Muscle layer of colon (tissue), 2 donors: ENCODE measurements around the gene ATP6V1G2.

Experiments used
- H3K27ac ChIP-seq: one replicate; pipeline ENCODE4 v1.7.0; 2013; ENCODE audit warnings: low read depth, mild to moderate bottlenecking, low read length, moderate library complexity
- H3K27me3 ChIP-seq, 2 donors: one replicate each; pipeline ENCODE4 v1.7.0; 2013; ENCODE audit warnings: low read length in 2 of 2, mild to moderate bottlenecking in 2 of 2; ENCODE audit not compliant: insufficient read depth in 2 of 2, control insufficient read depth in 1 of 2
- H3K36me3 ChIP-seq: one replicate; pipeline ENCODE4 v1.7.0; 2013; ENCODE audit warnings: mild to moderate bottlenecking, low read length; ENCODE audit not compliant: insufficient read depth
- H3K4me1 ChIP-seq: one replicate; pipeline ENCODE4 v1.7.0; 2013; ENCODE audit warnings: mild to moderate bottlenecking, low read length; ENCODE audit not compliant: insufficient read depth
- H3K4me3 ChIP-seq, 2 donors: one replicate each; pipeline ENCODE4 v1.7.0; 2013; ENCODE audit warnings: low read length in 2 of 2, low read depth in 1 of 2, mild to moderate bottlenecking in 1 of 2, moderate library complexity in 1 of 2
- H3K9ac ChIP-seq: one replicate; pipeline ENCODE4 v1.7.0; 2013; ENCODE audit warnings: low read length
- H3K9me3 ChIP-seq: one replicate; pipeline ENCODE4 v1.7.0; 2013; ENCODE audit warnings: mild to moderate bottlenecking, low read length
- donor health status: abdominal sarcoma.
- donor health status: Adenocarcinoma of cecum.

Gene ATP6V1G2

DNA sequence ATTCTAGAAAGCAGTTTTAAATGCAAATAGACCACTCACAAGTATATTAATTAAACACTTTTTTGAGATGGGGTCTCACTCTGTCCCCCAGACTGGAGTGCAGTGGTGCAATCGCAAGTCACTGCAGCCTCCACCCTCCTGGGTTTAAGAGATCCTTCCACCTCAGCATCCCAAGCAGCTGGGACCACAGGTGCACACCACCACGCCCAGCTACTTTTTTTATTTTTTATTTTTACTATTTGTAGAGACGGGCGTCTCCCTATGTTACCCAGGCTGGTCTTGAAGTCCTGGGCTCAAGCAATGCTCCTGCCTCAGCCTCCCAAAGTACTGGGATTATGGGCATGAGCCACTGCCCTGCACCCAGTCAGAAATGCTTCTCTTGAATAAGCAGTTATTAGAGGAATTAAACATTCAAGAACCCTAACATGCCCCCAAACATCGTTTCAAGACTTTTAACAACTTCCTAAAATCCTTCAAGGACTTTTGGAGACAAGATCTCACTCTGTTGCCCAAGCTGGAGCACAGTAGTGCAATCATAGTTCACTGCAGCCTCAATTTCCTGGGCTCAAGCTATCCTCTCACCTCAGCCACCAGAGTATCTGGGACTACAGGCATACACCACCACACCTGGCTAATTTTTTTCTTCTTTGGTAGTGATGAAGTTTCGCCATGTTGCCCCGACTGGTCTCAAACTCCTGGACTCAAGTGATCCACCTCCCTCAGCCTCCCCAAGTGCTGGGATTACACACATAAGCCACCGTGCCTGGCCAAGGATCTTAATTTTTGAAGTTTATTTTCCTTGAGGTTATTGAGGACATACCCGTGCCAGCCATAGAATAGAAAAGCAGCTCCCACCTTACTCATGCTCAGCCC lies 14.4 kb downstream of the ATP6V1G2 start:
- no peaks in the 10 kb centered on the region for H3K27me3 ChIP-seq
- H3K4me3 ChIP-seq = no peak overlapping the region
- H3K27ac ChIP-seq = no peak overlapping the region
- no peaks in the 10 kb centered on the region for H3K4me1 ChIP-seq
- H3K9ac ChIP-seq = no peak overlapping the region
- H3K36me3 ChIP-seq = peaks cover 62% of the 10 kb centered on the region
- H3K9me3 ChIP-seq = no peaks in the 10 kb centered on the region

DNA sequence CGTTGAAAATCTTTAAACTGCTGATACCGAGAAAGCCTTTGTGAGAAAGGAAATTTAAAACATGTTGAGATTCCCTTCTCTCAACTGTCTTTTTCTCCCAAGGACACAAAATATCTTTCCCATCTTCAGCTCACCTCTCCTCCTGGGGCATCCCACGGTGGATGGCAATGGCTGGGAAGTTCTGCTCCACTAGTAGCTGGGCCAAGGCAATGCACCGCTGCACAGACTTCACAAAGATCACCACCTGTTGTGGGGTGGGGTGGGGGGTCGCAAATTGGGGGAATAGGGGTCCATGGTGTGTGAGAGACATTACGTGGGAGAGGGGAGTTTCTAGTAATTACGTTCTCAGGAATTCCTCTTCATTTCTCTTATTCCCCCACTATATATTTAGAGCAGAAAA lies 15.2 kb downstream of the ATP6V1G2 start:
- no peaks in the 10 kb centered on the region for H3K27me3 ChIP-seq
- H3K36me3 ChIP-seq = peaks cover 55% of the 10 kb centered on the region
- no peak overlapping the region for H3K27ac ChIP-seq
- no peak overlapping the region for H3K4me3 ChIP-seq
- H3K4me1 ChIP-seq = no peaks in the 10 kb centered on the region
- no peaks in the 10 kb centered on the region for H3K9me3 ChIP-seq
- no peak overlapping the region for H3K9ac ChIP-seq

DNA sequence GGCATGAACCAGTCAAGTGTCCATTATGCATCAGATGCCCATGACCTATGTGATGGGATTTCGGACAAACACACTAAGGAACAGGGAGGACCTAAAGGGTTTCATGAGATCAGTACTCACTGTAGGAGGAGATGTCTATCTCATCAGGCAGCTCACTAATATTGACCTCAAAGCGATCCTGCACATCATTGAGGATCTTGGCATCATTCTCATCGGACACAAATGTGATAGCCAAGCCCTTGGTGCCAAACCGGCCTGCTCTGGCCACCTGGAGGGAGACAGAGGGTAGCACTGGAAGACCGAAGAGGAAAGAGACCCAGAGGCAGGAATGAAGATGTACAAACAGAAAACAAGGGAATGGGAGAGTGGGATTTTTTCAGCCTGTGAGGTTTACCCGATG lies 15.7 kb downstream of the ATP6V1G2 start:
- Histone ChIP-seq H3K4me3 (no peak overlapping the region), H3K27me3 (no peaks in the 10 kb centered on the region), H3K9ac (no peak overlapping the region), H3K36me3 (peaks cover 50% of the 10 kb centered on the region), H3K27ac (no peak overlapping the region), H3K9me3 (no peaks in the 10 kb centered on the region), H3K4me1 (no peaks in the 10 kb centered on the region)

DNA sequence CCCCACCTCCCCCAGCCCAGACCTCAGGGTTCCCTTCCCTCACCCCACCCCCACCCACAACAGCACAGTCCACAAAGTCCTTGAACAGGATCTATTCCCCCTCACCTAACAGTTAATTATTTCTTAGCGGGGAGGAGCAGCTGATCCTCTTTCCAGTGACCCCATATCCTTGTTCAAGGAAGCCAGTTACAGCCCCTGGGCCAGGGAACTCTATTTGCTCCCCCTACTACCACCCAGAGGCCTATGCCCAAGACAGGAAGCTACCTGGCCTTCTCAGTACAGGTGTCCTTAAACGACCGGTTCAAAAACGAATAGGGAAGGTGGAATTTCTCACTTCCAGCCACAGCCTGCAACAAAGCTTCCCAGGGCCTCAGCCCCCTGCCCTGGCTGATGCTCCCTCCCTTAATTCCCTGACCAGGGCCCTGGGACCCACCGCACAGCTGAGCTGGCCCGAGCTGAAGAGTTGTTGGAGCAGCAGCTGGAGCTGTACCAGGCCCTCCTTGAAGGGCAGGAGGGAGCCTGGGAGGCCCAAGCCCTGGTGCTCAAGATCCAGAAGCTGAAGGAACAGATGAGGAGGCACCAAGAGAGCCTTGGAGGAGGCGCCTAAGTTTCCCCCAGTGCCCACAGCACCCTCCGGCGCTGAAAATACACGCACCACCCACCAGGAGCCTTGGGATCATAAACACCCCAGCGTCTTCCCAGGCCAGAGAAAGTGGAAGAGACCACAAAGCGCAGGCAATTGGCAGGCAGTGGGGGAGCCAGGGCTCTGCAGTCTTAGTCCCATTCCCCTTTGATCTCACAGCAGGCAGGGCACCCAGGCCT lies 16.9 kb downstream of the ATP6V1G2 start:
- no peaks in the 10 kb centered on the region for H3K4me1 ChIP-seq
- H3K27me3 ChIP-seq = no peaks in the 10 kb centered on the region
- H3K9me3 ChIP-seq = no peaks in the 10 kb centered on the region
- H3K9ac ChIP-seq = no peak overlapping the region
- no peak overlapping the region for H3K4me3 ChIP-seq
- no peak overlapping the region for H3K27ac ChIP-seq
- H3K36me3 ChIP-seq = peaks cover 39% of the 10 kb centered on the region

DNA sequence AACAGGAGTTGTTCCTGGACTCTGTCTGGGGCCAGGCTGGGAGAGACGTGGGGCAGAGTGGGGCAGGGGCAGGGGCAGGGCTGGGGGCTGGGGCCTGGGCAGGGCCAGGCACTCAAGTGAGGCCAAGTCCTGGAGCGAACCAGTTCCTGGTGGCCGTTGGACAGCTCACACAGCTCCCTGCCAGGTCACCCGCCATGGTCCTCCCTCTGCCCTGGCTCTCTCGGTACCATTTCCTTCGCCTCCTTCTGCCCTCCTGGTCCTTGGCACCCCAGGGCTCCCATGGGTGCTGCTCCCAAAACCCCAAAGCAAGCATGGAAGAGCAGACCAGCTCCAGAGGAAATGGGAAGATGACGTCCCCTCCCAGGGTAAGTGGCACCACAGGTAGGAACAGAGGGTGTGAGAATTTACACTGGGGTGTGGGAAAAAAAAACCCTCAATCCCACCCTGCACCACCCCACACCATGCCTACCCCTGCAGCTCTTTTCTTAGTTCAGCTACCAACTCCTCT lies 17.5 kb downstream of the ATP6V1G2 start, which contains the start of gene MCCD1:
Gene MCCD1, plus strand, starts transcription at position 142 of the 508 bp plus-strand sequence. Its CDS starts 53 bp downstream, at position 195.
- H3K9me3 ChIP-seq = no peaks in the 10 kb centered on the region
- H3K4me1 ChIP-seq = no peaks in the 10 kb centered on the region
- no peak within 1 kb of the TSS for H3K9ac ChIP-seq
- no peak within 1 kb of the TSS for H3K27ac ChIP-seq
- H3K36me3 ChIP-seq = peaks cover 32% of the 10 kb centered on the region
- no peaks in the 10 kb centered on the region for H3K27me3 ChIP-seq
- no peak within 1 kb of the TSS for H3K4me3 ChIP-seq

DNA sequence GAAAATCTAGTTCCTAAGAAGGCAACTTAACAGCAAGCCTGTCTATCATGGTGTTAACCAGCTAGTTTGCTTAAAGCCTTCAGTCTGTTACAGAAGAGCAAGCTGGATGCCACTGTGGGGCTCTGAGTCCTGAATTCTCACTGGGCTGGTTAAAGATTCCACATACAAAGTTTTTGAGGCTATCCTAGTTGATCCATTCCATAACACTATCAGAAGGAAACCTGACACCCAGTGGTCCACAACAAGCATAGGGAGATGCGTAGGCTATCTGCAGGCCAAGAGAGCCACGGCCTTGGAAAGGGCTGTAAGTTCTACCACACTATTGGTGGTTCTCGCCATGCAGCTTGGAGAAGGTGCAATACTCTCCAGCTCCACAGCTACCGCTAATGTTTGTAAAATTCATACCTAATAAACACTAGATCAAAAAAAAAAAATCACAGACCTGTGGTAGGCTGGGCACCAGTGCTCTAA lies 18.1 kb downstream of the ATP6V1G2 start:
- no peak overlapping the region for H3K4me3 ChIP-seq
- H3K9ac ChIP-seq = no peak overlapping the region
- H3K27me3 ChIP-seq = no peaks in the 10 kb centered on the region
- H3K9me3 ChIP-seq = no peaks in the 10 kb centered on the region
- H3K36me3 ChIP-seq = peaks cover 27% of the 10 kb centered on the region
- H3K27ac ChIP-seq = no peak overlapping the region
- no peaks in the 10 kb centered on the region for H3K4me1 ChIP-seq

DNA sequence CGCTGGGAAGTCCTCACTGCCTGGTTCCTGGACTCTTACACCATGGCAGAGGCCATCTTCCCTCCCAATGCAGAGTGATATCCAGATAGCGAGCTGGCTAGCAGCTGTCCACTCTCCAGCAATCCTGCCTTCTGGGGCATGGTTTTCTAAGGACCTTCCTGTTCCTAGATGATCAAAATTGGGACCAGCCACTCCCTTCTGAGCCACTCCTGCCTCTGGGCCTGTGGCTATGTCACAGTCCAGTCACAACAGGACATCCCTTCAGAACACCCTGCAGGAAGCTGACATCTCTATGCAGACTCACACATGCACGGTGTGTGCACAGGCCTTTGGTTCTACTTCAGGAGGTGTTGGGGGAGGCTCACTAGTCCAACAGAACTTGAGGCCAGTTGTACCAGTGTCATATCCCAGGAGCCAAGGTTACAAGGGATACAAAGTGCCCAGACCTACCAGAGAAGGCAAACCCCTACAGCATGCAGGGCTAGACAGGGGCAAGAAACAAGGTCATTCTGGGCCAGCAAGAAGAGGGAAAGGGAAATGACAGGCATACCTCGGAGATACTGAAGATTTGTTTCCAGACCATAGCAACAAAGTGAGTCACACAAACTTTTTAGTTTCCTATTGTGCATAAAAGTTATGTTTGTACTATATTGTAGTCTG lies 20.3 kb downstream of the ATP6V1G2 start:
- H3K27me3 ChIP-seq = no peaks in the 10 kb centered on the region
- H3K4me1 ChIP-seq = no peaks in the 10 kb centered on the region
- no peak overlapping the region for H3K9ac ChIP-seq
- H3K4me3 ChIP-seq = no peak overlapping the region
- H3K36me3 ChIP-seq = peaks cover 15% of the 10 kb centered on the region
- H3K27ac ChIP-seq = no peak overlapping the region
- no peaks in the 10 kb centered on the region for H3K9me3 ChIP-seq

DNA sequence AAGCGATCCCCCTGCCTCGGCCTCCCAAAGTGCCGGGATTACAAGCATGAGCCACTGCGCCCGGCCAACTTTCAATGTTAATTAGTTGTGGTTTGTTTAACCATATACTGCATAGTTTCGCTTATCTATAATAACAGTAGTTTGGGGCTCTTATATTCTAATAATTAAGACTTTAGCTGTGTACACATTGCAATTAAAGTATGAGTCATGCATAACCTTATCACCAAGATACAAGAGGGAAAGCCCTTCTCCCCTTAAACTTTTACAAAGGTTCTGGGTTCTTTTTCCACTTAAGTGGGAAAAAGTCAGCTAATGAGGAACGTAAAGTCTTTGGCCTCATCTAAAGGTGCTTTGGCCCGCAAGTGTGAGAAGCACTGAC lies 20.9 kb downstream of the ATP6V1G2 start:
- Histone ChIP-seq H3K4me1 (no peaks in the 10 kb centered on the region), H3K27ac (no peak overlapping the region), H3K4me3 (no peak overlapping the region), H3K9me3 (no peaks in the 10 kb centered on the region), H3K27me3 (no peaks in the 10 kb centered on the region), H3K9ac (no peak overlapping the region), H3K36me3 (peaks cover 10% of the 10 kb centered on the region)

DNA sequence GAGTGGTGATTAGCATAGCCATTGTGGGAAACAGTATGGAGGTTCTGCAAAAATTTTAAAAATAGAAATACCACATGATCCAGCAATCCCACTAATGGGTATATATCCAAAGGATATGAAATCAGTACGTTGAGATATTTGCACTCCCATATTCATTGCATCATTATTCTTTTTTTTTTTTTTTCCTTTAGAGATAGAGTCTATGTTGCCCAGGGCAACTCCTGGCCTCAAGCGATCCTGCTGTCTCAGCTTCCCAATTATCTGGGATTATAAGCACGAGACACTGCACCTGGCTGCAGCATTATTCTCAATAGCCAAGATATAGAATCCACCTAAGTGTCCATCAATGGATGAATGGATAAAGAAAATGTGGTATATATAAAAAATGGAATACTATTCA lies 24.6 kb downstream of the ATP6V1G2 start:
- no peaks in the 10 kb centered on the region for H3K4me1 ChIP-seq
- no peak overlapping the region for H3K9ac ChIP-seq
- no peaks in the 10 kb centered on the region for H3K36me3 ChIP-seq
- H3K9me3 ChIP-seq = no peaks in the 10 kb centered on the region
- no peak overlapping the region for H3K27ac ChIP-seq
- H3K27me3 ChIP-seq = no peaks in the 10 kb centered on the region
- H3K4me3 ChIP-seq = no peak overlapping the region

DNA sequence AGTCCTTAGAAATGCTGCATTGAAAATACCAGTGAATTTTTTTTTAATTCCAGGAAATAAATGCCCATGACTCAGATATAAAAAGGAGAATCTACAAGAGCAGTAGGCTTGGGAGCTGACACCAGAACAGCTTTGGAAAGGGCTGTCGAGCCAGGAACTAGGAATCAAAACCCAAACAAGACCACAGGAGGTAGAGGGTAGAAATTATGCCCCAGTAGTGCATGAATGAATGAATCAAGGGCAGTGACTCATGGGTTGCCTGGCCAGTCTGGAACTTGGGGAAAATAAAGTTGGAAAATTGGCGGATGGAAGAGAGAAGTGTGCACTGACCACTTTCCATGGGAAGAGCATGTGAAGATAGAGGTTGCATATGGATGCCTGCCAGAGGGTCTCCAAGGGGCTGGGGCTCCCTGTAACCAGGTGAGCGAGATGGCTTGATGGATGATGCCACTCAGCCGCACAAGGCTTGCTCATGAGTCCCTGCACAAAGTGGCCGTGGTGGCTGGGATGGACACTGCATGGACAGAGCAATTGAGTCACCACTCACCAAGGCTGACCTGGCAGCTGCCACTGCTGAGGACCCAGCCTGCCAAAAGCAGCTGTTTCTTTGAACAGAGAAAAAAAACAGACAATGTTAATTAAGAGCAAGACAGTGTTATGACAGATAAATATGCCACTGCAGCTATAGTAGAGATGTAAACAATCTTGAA lies 32.8 kb downstream of the ATP6V1G2 start:
- Histone ChIP-seq H3K27ac (no peak overlapping the region), H3K9me3 (no peaks in the 10 kb centered on the region), H3K27me3 (no peaks in the 10 kb centered on the region), H3K36me3 (no peaks in the 10 kb centered on the region), H3K9ac (no peak overlapping the region), H3K4me3 (no peak overlapping the region), H3K4me1 (no peaks in the 10 kb centered on the region)
